GM18526 (cell line): Measurements from ENCODE around the gene LRRC63.

ENCODE experiments used
- POLR2A ChIP-seq: IDR thresholded peaks from 3 replicates; pipeline ENCODE4 v1.6.1; 2011; ENCODE audit not compliant: insufficient read length; ENCODE audit errors: extremely low read depth

The LRRC63 gene, protein sequence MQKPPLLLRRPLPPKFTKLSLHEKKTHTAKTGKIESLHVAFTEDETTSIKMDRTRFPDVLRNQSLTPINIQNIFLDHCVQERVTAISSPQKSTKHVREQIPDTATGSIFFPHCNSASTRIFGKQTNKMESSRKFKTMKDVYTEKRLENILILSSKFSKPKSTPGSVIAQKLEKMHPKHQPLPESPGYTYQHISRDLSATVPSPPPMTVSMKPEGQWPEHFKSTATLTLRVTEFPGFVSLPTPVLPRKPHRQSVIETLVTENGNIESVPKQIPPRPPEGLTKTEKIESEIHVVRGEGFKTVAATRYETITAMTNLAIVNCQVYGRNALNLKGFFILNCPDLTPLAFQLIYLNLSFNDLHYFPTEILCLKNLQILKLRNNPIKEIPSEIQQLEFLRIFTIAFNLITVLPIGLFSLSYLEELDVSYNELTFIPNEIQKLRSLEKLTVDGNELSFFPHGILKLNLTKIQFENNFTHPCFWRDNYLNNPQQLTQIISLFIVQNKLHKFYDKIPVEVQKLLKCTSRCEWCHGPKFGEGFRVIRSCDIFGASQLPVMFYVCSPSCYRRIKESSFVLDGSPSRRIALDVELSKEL

DNA sequence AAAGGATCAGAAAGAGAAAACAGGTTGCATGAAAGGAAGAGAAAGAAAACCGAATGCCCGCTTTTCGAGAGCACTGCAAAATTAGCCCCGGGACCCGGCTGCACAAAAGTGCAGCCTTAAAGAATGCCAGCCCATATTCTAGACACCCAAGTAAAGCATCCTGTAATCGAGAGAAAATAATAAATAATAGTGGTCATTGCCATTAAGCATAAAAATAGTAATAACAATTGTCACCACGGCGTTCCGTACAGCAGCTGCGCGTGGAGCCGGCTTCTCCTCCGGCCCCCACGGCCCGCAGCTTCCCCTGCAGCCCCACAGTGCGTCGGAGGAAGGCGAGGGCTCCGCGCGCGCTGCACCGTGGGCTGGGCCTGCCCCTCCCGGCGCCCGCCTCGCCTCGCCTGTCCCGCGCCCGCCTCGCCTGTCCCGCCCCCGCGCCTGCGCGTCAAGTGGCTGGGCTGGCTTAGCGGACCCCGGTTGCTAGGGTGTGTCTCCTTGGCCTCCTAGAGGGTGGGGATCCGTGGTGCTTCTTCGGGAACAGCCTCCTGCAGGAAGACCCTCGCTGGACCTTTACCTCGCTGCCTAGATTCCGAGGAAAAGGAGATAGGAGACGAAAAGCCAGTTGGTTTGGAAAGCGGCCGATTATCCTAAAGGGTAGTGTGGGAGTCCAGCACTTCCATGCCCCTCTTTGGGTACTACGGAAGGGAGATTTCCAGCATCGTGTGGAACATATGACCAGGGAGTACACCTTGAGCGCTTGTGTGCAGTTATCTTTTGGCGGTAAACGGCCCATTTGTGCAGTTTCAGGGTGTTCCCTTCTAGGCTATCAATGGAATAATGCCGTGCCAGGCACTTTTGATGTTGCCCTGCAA is at the start of gene LRRC63:
TSS of gene LRRC63 (plus strand) at position 446 of the 869 bp plus-strand sequence. CDS start 1,107 bp downstream, outside the sequence.
- peak; percentile 42 for TF ChIP-seq POLR2A

DNA sequence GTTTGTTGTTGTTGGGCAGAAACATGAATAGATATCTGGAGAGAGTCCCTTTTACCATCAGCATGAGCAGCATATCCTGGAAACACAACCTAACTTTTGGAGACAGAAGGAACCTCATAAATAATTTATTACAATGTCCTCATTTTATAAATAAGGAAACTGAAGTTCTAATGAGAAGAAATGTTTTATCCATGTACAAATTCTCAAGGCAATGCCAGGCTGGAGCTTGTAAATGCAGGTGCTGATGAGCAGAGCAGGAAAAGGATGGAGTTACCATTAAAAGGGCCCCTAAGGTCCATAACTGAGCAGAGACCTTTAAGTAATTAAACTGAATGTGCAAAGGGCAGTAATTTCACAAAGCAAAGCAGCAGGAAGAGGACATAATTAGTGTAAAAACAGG is 47.1 kb upstream of the LRRC63 start:
- TF ChIP-seq POLR2A = no peak

DNA sequence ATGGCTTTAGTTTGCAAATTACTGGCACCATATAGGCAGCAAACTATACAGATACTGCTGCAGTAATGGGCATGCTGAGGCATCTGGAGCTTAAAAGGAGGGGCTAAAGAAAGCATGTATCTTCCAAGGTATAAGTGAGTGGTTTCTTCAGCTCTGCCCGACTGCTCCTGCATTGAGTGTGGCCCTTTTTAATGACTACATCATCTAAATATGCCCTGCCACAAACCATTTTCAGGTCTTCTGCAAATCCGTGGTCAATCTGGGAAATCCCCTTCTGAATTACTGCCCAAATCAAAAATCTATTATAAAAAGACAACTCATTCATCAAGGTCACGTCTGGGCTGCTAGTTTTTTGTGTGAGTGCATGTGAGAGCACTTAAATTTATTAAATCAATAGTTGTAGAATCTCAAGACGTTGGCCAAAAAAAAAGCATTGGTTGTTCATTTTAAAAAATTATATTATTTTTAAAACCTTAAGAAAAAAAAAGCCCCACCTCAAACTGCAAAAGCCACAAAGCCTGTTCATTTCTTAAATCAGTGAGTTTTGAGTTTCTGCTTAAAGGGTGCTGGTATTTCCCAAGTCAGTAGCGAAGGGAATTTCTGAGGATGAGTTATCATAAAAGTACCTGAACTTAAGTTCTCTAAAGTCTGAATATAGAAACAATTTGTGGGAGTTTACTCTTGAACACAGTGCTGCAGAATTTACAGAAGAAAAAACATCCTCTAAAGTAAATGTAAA is 46.1 kb upstream of the LRRC63 start:
- no peak for TF ChIP-seq POLR2A

DNA sequence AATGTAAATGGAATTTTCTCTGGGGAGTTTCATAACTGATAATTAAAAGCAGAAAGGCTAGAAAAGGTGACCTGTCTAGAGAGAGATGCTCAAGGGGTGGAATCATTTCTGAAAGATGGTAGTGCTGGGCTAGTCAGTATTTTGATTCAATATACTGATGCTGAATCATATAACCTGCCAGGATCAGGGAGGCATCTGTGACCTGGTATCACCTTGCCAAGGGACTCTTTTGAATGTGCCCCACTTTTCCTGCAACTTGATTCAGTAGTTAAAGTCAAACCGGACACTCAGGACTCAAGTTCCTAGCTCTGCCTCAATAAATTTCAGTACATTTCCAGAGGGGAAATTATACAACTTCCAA is 45.5 kb upstream of the LRRC63 start:
- TF ChIP-seq POLR2A = no peak

DNA sequence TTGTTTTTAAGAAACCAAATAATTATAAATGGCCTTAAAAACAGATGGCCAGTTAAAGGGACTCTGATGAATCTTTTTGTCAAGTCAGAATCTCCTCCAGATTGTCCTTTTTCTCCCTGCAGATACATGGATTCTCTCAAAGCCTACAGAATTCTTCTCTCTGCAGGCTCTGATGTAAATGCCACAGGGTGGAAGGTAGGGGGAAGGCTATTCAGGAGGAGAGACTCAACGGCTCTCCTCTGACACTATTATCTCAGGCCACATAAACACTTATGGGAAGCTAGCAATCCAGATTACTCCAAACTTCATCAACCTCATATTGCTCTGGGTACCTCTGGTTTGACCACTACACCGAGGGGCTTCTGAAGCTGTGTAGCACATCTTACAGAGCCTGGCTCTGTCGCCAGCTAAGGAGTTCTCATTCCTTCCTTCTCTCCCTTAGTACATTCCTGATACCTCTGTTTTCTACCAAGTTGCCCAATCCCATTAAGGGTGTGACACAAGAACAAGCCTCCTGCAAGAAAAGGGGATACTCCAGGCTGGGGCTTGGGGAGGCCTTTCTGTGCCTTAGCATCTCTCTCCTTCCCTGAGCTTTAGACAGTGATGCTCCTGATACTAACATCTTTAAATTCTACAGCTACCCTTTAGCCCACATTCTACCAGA is 44.6 kb upstream of the LRRC63 start:
- TF ChIP-seq POLR2A = no peak

DNA sequence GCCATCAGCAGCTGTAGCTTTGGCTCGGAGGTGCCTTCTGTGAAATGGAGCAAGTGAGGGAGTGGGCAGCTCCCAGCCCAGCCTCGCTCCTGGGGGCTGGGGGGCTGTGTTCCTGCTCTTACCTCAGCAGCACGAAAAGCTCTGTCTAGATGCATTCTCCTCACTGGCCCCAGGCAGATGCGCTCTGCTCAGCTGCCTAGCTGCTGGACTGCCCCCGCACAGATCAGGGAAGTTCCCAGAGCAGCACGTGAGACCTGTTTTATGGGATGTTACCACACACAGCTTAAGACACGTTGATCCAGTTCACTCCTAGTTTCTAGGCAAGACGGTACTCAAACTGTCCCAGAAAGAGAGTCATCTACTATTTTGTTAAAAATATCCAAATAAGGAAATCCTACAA is 43.4 kb upstream of the LRRC63 start:
- TF ChIP-seq POLR2A = peak; percentile 54

DNA sequence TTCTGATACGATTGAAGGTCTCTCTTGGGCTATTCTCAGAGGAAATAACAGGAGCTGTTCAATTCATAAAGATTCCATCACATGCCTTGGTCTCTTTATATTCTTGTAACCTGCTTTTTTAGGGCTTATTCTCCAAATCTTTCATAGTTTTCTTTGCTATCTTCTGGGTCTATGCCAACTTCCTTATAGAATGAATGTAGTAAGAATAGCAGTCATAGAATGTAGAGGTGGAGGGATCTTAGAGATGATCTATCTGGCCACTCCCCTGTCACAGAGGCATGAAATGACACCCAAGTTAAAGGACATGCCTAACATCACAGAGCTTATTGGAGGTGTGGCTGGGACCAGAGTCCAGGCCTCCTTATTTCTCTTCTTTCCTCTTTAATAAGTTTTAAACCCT is 42.9 kb upstream of the LRRC63 start:
- no peak for TF ChIP-seq POLR2A

DNA sequence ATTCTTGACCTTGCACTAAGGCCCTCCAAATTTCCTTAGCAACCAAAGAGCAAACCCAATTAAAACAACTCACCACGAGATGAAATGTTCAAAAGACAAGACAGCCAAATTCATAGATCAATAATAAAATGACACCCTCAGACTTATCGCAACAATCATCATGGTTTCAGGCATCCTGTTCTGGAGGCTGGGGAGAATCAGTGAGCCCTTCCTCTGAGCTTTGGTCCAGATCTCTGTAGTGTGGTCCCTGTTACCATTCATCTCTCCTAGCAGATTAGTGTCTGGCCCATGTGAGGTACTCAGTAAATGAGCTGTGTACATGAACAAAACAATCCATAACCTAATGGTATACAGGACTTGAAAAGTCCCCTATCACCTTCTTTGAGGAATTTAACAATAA is 42.0 kb upstream of the LRRC63 start:
- no peak for TF ChIP-seq POLR2A

DNA sequence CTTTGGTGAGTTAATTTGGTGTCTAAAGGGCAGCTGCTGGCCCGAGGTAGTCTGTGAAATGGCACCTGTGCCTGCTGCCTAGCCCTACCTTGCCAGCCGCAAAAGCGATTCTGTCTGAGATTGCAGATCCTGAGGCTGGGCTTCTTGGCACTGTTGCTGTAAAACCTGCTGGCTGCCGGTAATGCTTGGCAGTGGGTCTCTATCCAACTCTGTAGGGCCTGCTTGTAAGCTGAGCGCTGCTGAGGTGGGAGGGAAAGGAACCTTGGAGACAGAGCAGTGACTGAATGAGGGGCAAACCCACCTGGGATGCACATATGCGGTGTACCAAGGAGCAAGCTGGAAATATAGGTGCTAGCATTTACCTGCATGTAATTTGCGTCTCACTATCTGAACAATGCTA is 41.5 kb upstream of the LRRC63 start:
- no peak for TF ChIP-seq POLR2A

DNA sequence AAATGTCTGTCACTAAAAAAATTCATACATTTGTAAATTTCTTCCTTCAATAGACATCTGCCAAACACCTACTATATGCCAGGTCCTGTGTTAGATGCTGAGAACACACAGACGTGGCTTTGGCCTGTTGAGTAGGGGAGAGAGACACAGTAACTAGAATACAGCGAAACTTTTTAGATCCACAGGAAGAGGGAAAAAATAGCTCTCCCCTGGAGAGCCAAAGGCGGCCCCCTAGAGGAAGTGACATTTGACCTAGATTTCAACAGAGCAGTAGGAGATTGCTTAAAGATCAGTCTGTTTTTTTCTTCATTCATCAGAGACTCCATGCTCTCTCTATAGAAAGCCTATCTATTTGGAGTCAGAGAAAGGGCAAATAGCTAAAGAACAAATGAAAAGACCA is 41.0 kb upstream of the LRRC63 start:
- no peak for TF ChIP-seq POLR2A

DNA sequence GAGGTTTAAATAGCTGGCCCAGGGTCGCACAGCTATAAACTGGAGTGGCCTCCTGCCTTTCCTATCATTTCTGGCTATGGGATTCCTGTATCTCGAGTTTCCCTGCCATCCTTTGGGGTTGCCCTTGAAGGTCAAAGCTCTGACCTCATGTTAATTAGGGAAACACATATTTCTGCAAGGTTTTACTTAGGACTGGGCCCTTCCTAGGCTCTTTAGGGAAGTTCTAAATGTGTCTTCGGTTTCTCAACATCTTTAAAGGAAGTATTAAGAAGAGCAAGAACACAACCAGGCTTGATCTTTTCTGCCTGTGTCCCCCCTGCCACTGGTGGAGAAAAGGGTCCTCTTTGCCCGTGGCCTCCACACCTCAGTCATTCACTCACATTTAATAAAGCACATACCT is 40.5 kb upstream of the LRRC63 start:
- TF ChIP-seq POLR2A = no peak

DNA sequence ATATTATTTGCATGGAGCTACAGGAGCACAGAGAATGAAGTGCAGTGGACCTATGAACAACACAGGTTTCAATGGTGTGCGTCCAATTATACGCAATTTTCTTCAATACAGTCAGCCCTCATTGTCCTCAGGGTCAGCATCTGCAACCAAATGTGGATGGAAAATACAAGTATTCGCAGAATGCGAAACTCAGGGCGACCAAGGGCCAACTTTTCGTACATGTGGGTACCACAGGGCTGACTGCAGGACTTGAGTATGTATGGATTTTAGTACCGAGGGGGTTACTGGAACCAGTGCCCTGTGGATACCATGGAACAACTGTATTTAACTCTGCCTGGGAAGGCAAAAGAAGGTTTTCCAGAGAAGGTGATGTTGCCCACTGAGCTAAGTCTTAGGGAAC is 40.0 kb upstream of the LRRC63 start:
- TF ChIP-seq POLR2A = no peak

DNA sequence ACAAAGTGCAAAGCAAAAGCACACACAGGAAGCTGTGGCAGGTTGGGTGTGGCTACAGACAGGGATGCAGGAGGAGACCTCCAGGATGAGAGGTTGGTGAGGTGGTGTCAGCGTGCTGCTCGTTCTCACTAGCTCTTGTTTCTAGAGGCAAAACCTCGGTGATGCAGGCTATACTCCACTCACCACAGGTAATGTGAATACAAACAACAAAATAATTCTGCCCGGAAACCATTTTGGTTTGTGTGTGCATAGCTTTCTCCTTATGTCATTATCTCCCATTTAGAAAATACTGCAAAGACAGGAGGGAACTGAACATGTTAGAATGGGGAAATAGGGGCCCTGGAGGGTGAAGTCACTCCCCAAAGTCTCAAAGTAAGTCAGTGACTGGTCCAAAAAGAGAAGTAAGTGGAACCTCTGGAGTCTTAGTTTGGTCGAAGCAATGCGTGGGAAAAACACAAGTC is 39.2 kb upstream of the LRRC63 start:
- TF ChIP-seq POLR2A = no peak

DNA sequence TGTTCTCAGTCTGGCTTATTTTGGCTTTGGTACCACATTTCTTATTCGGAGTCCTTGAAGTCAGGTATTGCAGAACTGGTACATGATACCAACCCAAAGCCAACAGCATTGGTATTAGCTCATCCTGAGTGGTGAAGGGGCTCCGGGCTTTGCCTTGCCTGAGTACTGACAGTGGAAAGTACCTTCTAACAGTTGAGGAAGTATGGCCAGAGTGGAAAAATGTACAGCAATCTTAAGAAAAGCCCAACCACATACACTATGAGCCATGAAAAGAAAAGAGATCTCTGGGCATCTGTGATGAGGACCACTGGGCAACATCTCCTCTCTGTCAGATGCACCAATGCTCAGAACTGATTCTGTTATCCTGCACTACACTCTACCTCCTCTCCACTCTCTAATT is 38.1 kb upstream of the LRRC63 start:
- TF ChIP-seq POLR2A = peak; percentile 29

DNA sequence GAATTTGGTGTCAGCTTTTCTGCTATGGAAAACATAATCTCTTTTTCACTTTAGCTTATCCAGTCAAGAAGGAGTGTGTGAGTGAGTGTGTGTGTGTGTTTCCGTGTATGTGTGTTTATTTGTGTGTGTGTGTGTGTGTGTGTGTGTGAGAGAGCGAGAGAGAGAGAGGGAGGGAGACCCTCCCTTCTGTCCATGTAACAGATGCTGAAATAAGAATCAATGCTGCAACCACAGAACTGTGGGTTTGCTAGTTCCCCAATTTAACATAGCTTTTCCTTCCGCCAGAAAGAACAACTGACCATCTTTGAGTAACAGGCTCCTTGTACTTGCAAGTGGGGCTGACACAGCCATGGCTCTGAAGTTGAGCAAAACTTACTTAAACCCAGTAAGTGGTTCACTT is 35.0 kb upstream of the LRRC63 start:
- TF ChIP-seq POLR2A = no peak
